Thyroid gland (tissue), 4 donors: ENCODE results near the gene RABL3. TPM values are rescaled to one million over a fixed set of nuclear protein-coding genes. Genes with fewer than 3 reads are reported as not detected.

ENCODE experiments used
- DNase-seq, 2 donors: peaks; one replicate each; pipeline ENCODE4 v3.0.0-alpha.2; 2019
- H3K27ac ChIP-seq, 3 donors: fragments of 200-600 bp; sonication (generic); 1 replicate in 2 of 3; 2 replicates in 1 of 3; pipeline ENCODE4 v1.5.1; 2016 to 2019; ENCODE audit warnings: mild to moderate bottlenecking in 1 of 3, moderate library complexity in 1 of 3
- H3K27me3 ChIP-seq: fragments of 200-600 bp; sonication (generic); one replicate; pipeline ENCODE4 v1.5.1; 2019
- H3K36me3 ChIP-seq, 2 donors: fragments of 200-600 bp; sonication (generic); one replicate each; pipeline ENCODE4 v1.5.1; 2016 to 2019
- H3K4me1 ChIP-seq, 2 donors: fragments of 200-600 bp; sonication (generic); one replicate each; pipeline ENCODE4 v1.5.1; 2017 to 2019
- H3K4me3 ChIP-seq, 3 donors: fragments of 200-600 bp; sonication (generic); replicated peaks in 1 of 3; 1 replicate in 2 of 3; 2 replicates in 1 of 3; pipeline ENCODE4 v1.5.1; 2016; ENCODE audit warnings: mild to moderate bottlenecking in 1 of 3
- H3K9me3 ChIP-seq: fragments of 200-600 bp; sonication (generic); one replicate; pipeline ENCODE4 v1.5.1; 2017
- CTCF ChIP-seq, 6 experiments: fragments of 200-600 bp in 3 of 6; fragments of 450-650 bp in 3 of 6; sonication (generic) in 3 of 6; IDR thresholded peaks; one replicate each; pipeline ENCODE4 v1.5.1; 2016 to 2019; ENCODE audit warnings: antibody characterized with exemption in 6 of 6, mild to moderate bottlenecking in 2 of 6, inconsistent platforms in 1 of 6, moderate library complexity in 1 of 6
- POLR2A ChIP-seq, 2 donors: fragments of 450-650 bp; IDR thresholded peaks; one replicate each; pipeline ENCODE4 v1.6.1; 2017; ENCODE audit warnings: antibody characterized with exemption in 2 of 2, mild to moderate bottlenecking in 2 of 2, moderate library complexity in 1 of 2
- WGBS, 2 donors: methylation state at CpG; one replicate each; pipeline ENCODE4 v1.1.5; 2017; 5-methylcytosine and 5-hydroxymethylcytosine counted together
- intact Hi-C: fragments of 100-400 bp; cut with DNase I; formaldehyde crosslinking; loops from one replicate; pipeline ENCODE4 v1.15.1; 2023
- total RNA-seq, 4 donors: library from RNA; depleted of rRNA; stranded (reverse); fragments of >200 nt; gene quantifications; one replicate each; pipeline ENCODE4 v1.2.3, GENCODE V29; 2016

RABL3 gene
- total RNA-seq, 4 donors from 2014 or later = 24.3 to 59.5 (median 32.0) TPM

- WGBS, 2 donors = 97 to 98% methylated on average over 2 of the region's 2 CpGs
- intact Hi-C loops = no loop called here
- Histone ChIP-seq H3K9me3 (no peaks in the 10 kb centered on the region), H3K36me3 (no peaks in the 10 kb centered on the region), H3K27me3 (no peaks in the 10 kb centered on the region), H3K4me1 (peaks cover 0 to 21% of the 10 kb centered on the region in 2 donors), H3K27ac (no peak overlapping the region), H3K4me3 (no peak overlapping the region)
- no peak for TF ChIP-seq CTCF (IDR thresholded peaks at IDR 0.05)
- TF ChIP-seq POLR2A (IDR thresholded peaks at IDR 0.05) = no peak
- no peak for DNase-seq
Observed at GRCh38 chr3:120769436-120769835, 27.1 kb upstream of the RABL3 start.

GRCh38 chr3:120767106-120767505 is 24.8 kb upstream of the RABL3 start:
- WGBS, 2 donors = 57 to 78% methylated on average over 1 of the region's 1 CpG
- TF ChIP-seq POLR2A (IDR thresholded peaks at IDR 0.05) (no peak), CTCF (IDR thresholded peaks at IDR 0.05) (no peak)
- intact Hi-C loops = no loop called here
- H3K9me3 ChIP-seq = no peaks in the 10 kb centered on the region
- H3K4me3 ChIP-seq = no peak overlapping the region
- H3K27ac ChIP-seq = no peak overlapping the region
- no peaks in the 10 kb centered on the region for H3K27me3 ChIP-seq
- no peaks in the 10 kb centered on the region for H3K36me3 ChIP-seq
- no peak for DNase-seq
- H3K4me1 ChIP-seq = peaks cover 9 to 34% of the 10 kb centered on the region in 2 donors

GRCh38 chr3:120766576-120766975 is 24.3 kb upstream of the RABL3 start:
- Histone ChIP-seq H3K27ac (no peak overlapping the region), H3K36me3 (no peaks in the 10 kb centered on the region), H3K4me3 (no peak overlapping the region), H3K4me1 (peaks cover 9 to 34% of the 10 kb centered on the region in 2 donors), H3K9me3 (no peaks in the 10 kb centered on the region), H3K27me3 (no peaks in the 10 kb centered on the region)
- 88 to 91% methylated on average over 3 of the region's 3 CpGs for WGBS, 2 donors
- TF ChIP-seq POLR2A (IDR thresholded peaks at IDR 0.05) (no peak), CTCF (IDR thresholded peaks at IDR 0.05) (no peak)
- DNase-seq = no peak
- intact Hi-C loops = no loop called here

- TF ChIP-seq CTCF (IDR thresholded peaks at IDR 0.05) = no peak
- no peak for TF ChIP-seq POLR2A (IDR thresholded peaks at IDR 0.05)
- H3K4me3 ChIP-seq = no peak overlapping the region
- intact Hi-C loops = no loop called here
- no peaks in the 10 kb centered on the region for H3K9me3 ChIP-seq
- no peaks in the 10 kb centered on the region for H3K36me3 ChIP-seq
- DNase-seq = no peak
- no peaks in the 10 kb centered on the region for H3K27me3 ChIP-seq
- H3K27ac ChIP-seq = no peak overlapping the region
- peaks cover 9 to 34% of the 10 kb centered on the region in 2 donors for H3K4me1 ChIP-seq
Observed at GRCh38 chr3:120765830-120766493, 23.6 kb upstream of the RABL3 start.

GRCh38 chr3:120764206-120764605 is 21.9 kb upstream of the RABL3 start:
- Histone ChIP-seq H3K9me3 (no peaks in the 10 kb centered on the region), H3K27me3 (no peaks in the 10 kb centered on the region), H3K36me3 (no peaks in the 10 kb centered on the region), H3K4me3 (no peak overlapping the region), H3K4me1 (peaks cover 9 to 34% of the 10 kb centered on the region in 2 donors), H3K27ac (no peak overlapping the region)
- DNase-seq = peak in 1 of 2 donors; percentile 10
- TF ChIP-seq CTCF (IDR thresholded peaks at IDR 0.05) (no peak), POLR2A (IDR thresholded peaks at IDR 0.05) (no peak)
- intact Hi-C loops = no loop called here
